NCI-H69 (cell line): ENCODE measurements around the gene S100A12.
"Not testable (repeated sequence)": the region's sequence is repeated elsewhere in the genome, so short reads cannot be mapped to it uniquely, and the experiment has no call there.

Experiments
- DNase-seq: peaks from one replicate; lab custom pipeline; 2025; lab: John Stamatoyannopoulos, UW

S100A12 gene

DNA sequence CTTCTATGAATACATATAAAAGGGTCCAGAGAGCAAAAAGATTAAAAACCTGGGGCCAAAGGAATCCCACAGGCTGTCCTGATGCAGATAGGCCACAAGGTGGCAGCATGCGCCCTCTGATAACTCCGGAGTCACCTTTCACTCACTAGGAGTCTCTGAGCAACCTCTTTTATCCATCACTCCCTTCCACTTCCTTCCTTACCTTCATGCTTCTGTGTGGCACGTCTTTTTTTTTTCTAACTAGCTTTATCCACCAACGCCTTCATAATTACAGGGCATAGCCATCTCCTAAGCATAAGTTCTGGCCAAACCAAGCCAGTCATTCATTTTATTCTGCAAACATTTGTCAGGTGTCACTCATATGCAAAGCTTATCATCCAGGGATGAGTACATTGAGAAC, 22.9 kb downstream of the S100A12 start:
- DNase-seq = peak; percentile 85

DNA sequence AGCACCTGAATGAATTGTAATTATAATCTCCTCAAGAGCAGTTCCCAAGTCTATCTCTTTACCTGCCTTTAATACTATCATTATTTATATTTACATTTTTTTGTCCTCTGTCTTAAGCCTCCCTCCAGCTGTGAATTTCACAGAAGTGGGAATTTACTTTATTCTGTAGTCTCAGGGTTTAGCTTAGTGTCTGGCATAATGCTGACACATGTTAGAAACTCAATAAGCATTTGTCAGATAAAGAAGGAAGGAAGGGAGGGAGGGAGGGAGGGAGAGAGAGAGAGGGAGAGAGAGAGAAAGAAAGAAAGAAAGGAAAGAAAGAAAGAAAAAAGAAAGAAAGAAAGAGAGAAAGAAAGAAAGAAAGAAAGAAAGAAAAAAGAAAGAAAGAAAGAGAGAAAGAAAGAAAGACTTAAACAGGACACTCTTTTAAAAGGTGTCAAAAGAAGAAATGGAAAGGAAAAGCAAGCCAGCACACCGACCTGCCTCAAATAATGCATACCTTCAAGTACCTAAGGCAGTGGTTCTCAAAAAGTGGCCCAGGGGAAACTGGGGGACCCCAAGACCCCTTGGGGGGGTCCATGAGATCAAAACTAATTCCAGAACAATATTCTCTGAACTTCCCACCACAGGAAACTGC, 25.0 kb downstream of the S100A12 start:
- DNase-seq = no peak

DNA sequence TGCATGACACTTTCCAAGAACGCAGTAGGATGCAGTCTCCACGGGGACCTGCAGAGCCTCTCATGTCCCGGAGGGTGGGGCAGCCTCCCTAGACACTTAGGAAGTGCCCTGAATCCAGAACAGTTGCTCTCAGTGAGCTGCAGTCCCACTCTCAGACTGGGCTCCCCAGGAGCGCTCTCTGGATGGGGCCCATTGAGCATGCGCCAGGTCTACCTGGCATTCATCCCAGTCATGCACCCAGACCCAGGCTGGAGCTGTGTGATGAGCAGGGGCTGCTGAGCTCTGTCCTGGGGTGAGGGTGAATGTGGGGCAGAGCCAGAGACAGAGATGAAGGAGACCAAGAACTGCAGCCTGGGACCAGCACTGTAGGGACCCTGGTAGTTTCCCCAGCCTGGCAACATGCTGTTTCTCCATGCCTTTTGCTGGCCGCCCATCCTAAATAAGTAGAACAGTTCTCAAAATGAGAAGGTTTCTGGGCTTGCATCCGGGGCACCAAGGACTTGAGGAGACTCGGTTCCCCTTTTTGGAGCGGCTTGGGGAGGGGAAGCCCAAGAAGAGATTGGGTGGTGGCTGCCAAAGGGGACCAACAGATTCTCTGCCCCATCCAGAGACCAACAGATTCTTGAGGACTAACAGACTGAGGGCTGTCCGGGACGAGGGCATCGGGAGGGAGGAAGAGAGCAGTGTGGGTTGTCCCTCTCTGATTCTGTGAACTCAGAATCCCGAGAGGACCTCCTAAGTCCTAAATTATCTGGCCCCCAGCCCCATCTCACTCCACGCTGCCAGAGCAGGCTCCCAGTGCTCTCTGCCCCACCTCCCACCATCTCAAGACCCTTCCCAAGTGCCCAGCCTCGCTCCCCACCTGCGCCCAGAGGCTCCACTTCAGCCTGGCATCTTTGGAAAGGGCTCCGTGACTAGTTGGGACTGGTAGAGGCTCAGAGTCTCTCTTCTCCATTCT, 25.8 kb downstream of the S100A12 start:
- peak; percentile 44 for DNase-seq

DNA sequence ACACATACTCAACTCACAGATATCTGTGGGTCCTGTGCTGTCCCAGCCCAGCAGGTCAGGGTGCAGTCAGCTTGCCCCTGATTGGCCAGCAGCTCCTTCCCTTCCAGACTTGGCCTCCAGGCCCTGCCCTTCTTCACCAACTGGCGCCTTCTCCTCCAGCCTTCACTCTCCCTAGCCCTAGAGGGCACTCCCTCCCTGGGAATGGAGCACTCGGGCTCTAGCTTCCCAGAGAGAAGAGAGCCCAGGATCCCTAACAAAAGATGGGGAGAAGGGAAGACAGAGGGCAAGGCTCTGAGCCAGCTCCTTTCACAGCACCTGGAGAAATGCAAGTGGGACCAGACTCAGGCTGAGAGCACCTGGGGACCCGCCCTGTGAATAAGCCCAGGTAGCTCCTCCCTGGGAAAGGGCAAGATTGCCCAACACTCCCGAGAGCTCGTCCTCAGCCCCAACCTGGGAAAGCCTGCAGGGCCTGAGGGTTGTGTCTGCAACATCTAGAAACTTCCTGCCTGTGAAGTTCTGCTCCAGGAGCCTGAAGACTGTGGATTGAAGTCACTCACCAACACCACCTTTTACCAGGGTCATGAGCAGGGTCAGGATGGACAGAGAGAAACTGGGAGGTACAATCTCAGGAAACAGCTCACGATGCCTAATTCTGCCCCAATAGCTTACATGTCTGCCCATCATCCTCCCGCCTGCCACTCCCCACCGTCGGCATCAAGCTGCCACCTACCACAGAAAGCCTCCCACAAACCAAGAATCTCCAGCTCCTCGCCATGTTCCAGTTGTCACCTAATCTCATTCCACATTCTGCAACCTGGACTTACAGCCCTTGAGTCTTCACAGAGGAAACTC, 26.7 kb downstream of the S100A12 start, which contains the start of gene PGLYRP4:
TSS of gene PGLYRP4 (minus strand) at position 331 of the 852 bp plus-strand sequence. CDS start 909 bp downstream, outside the sequence.
- peak; percentile 25 for DNase-seq

DNA sequence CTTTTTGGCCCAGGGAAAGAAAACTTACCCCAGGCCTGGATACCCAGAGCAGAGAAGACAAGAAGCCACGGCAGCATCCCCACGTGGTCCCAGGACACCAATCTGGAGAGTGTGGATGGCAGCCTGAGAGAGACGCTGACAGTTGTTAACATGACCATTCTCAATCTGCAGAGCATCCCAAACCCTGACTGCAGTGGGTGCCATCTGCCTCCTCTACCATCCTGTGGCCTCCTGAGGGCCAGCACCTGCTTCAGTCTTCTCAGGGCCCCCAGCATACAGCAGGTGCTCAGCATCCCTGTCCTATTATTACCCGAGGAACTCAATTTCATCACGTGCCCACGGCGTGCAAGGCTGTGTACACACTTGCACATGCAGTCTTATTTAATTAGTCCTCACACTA, 27.6 kb downstream of the S100A12 start:
- peak; percentile 51 for DNase-seq

DNA sequence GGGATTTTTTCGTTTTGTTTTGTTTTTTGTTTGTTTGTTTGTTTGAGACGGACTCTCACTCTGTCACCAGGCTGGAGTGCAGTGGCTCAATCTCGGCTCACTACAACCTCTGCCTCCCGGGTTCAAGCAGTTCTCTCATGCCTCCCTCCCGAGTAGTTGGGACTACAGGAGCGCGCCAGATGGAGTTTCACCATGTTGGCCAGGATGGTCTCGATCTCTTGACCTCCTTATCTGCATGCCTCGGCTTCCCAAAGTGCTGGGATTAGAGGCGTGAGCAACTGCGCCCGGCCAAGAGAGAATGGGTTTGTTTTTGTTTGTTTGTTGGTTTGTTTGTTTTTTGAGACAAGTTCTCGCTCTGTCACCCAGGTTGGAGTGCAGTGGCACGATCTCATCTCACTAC, 28.4 kb downstream of the S100A12 start:
- not testable (repeated sequence) for DNase-seq

DNA sequence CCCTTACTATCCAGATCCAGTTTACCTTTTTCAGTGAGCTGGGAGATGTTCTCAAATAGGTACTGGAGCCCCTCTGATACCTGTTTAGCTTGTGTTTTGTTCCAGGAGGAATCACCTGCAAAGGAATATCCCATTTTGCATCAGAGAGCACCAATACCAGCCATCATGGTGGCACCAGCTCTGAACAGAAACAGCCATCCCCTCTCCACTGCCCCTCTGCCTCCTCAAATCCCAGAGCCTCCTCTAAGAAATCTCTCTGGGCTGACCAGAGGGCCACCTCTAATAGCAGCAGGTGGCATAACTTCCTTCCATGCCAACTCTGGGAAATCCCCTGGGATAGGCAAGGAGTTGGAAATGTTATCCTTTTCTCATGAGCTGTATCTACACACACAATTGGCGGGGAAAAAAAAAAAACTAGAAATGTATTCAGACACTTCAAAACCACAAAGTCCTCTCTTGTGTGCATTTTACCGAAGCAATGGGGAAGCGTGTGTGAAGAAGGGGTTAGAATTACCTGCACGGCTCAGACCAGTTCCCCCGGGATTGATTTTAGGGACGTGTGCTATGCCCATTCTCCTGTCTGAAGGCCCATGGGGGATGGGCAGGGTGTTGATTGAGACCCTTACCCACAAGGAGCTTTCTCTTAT, 29.2 kb downstream of the S100A12 start:
- no peak for DNase-seq

DNA sequence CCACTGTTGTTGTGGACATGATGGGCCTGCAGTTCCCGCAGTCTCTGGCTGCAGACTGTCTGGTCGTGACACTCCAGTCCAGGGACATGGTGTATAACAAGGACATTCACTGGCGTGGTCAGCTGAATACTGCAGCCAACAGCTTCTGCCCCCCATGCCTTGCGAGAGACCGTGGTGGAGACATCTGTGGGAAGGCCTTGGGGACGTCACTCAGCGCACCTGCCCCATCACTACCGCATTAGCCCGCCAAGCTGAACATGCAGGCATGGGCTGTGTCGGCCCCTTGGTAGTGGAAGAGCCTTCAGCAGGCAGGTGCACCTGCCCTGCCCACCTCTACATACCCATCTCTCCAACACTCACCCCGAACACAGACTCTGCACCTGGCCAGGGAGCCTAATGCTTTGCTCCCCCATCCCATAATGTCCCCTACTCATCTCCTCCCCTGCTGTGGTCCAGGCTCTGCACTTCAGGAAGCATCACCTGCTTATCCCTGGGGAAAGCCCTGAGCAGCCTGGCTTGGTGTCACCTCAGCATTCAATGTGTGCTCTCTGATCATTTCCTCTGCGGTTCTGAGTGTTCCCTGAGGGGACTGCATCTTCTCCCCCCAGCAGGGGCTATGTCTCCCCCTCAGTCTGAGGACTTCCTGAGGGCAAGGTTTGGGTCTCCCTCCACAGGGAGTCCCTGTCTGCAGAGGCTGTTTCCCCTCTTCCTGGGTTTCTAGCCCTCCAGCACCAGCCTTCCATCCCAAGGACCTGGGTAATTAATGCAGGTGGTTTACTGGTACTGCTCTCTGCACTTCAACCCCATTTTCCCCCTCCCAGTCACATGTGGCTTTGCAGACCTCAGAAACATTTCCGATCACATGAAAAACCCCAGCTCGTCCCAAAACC, 30.0 kb downstream of the S100A12 start:
- peak; percentile 32 for DNase-seq

DNA sequence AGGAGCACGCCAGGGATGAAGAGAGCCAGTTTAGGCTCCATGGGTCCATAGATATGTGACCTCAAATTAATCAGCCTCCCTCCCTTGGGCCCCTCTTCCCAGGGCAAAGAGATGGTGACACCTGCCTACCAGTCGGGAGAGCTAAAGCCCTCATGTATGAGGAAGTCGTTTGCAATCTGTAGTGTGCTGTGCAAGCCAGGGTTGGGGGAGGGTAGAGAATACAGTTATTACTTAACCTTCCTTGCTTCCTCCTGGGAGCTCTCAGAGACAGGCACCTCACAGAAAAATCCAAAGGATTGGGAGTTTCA, 30.7 kb downstream of the S100A12 start:
- DNase-seq = peak; percentile 18

DNA sequence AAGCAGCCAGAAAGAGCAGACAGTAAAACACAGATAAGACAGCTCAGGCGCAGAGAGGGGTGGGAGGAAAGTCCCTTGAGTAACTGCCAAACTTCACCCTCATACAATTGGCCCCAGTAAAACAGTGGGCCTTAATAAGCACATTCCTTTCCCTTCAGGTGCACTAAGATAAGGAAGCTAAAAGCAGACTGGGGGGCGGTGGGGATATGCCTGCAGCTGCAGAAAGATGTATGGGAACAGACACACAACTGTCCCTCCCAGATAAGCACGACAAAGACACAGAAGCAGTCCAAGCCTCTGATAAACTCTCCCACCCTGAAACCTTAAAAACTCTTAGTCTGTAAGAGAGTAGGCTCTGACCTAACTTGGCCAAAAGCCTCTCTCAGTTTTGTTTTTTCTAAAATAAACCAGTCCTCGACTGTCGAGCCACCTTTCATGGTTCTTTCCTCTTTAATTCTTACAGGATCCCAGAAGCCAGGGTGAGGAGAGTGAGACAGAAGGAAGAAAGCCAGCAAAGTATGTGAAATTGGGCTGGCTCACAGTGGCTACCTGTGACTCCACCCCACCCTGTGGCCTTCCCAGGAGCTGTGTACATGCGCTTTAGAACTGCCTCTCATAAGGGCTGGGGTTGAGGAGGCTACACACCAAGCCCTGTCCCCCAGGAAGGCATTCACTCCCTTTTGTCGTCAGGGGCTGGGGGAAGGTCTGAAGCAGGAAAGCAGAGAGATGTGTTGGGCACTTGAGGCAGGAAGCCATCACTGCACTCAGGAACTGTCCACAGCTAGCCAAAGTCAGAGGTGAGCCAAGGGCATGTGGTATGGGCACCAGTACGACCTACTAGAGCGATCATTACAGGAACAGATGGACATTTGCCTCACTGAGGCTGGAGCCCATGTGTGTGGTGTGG, 31.4 kb downstream of the S100A12 start:
- DNase-seq = no peak

DNA sequence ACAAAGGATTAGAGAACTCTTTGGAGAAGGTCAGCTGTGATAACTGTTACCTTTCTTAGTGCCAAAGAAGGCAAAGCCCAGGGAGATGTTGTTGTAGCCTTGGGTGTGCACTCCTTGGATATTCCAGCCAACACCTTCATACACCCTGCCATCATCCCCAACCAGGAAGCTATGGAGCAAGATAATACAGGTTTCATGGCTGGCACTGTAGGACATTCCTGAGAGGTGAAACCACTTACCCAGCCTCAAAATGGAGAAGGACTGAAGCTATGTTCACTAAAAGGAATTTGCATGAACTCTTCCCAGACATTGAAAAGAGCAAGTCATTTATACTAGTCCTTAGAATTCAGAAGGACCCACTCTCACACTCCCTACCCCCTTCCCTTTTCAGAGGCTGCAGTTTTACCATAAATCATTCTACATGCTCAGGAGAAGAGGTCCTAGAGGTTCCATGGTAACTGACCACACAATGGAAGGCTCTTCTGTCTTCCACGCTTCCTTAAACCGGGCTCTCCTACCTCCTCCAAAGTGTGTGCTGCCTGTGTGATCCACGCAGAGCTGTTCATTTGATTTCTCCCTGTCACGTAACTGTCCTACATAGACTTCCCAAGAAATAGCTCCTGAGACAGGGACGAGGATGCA, 32.3 kb downstream of the S100A12 start:
- DNase-seq = no peak

DNA sequence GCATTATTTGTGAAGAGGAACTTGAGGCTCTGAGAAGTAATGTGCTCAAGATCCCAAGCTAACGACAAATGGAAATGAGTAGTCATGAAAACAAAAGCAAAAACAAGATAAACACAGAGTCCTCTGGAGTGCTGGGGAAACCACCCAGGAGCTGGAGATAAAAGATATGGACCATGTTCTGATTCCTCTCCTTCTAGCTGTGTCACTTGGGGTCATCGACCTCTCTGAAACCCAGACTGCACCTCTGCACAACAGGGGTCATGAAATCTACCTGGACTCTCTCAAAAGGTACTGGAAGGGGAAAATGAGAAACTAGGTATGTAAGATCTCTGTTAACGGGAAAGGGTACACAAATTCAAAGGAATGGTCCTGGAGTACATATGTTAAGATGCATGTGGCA, 33.2 kb downstream of the S100A12 start:
- DNase-seq = no peak

DNA sequence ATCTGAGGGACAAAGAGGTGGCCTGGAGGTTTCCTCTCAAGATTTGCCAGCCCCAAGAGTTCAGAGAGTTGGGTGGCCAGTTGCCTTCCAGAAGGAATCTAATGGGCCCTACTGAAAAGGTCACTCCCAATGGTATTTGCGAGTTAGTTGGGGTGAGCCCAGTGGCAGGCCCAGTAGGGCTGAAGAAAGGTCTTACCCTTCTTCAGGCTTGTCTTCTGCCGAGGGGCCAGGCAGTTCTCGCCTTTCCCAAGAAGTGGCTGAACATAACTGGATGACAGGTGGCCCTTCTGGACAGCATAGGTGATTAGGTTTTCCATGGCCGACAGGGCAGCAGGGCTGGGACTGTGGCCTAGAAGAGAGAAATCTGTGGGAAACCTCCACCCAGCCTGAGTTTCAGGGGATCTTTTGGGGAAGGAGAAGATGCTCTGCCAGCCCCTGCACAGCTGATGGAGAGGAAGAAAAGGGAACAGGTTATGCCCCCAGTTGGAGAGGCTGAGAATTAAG, 33.9 kb downstream of the S100A12 start:
- DNase-seq = no peak

DNA sequence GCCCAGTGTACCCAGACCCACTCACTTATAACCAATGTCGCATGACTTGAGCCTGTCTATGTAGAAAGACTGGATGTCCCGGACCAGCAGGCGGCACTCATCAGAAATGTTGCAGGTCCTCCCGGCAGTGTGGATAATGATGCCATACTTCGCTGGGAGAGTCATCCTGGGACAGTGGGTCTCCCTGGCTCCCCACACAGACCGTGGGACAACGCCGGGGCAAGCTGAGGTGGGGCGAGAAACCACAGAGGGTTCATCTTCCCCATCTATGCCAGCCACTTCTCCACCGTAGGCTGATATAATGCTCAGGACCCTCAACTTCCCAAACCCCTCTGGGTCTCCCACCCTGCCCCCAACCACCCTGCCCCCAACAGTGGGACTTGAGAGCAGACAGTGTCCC, 35.1 kb downstream of the S100A12 start:
- DNase-seq = no peak

DNA sequence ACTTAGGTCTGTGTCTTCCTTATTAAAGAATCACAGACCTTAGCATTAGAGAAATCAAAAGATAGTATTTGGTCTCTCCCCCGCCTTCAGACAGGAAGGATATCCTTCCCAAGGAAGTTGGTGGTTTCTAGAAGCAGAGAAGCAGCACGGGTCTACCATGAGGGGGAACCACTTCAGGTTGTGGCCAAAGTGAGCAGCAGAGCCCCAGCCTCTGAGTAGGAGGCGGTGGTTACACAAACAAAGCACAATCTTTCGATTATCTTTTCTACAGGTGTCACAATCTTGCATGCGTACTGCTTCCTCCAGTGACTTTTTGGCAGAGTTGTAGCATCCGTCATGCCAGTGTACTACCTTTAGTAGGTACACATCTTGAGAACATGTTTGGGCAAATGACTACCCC, 35.6 kb downstream of the S100A12 start:
- no peak for DNase-seq

DNA sequence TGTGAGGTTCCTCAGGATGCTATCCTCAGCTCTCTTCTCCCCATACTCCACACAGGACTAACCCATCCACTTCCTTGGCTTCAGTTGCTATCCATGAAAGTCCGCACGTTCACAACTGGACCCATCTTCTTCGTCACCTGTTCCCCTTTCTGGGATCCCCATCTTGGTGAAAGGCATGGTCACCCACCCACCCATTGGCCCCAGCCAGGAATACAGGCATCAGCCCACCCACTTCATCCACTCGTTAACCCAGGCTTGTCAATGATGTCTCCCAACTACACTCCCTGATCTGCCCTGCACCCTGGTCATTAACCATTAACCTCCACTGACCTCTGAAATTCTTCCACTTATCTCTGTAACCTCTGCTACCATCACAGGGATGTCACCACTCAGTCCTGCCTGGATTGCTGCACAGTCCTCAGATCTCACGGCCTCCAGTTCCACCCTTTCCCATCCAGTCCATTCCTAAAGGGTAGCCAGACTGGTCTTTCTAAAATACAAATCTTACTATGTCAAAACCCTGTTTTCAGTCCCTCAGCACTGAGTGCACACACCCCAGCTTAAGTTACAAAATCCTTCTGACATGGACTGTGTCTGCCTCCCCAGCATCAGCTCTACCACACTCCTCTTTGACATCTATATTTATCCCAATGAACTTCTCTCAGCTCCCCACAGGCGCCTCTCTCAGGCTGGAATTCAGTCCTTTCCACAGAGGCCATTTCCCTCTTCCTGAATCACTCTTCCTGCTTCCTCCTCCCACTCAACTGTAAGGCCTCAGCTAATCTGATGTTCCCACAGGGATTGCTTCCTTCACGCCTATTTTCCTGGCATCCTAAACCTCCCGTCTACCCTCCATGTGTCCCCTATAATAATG, 37.2 kb downstream of the S100A12 start:
- no peak for DNase-seq

DNA sequence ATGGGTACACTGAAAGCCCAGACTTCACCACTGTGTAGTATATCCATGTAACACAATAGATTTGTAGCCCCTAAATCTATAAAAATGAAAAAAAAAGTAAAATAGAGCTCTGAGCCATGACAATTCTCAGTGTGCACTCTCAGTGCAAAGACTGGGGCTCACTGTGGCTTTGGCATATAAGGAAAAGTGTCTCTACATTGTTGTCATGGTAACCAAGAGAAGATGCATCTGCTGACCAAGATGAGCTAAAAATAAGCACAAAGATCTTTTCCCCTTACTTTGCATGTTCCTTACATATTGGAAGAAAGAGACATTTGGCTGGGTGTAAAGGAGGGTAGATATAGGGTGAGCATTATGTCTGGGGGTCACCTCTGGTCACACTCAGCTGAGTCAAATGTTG, 38.8 kb downstream of the S100A12 start:
- no peak for DNase-seq

DNA sequence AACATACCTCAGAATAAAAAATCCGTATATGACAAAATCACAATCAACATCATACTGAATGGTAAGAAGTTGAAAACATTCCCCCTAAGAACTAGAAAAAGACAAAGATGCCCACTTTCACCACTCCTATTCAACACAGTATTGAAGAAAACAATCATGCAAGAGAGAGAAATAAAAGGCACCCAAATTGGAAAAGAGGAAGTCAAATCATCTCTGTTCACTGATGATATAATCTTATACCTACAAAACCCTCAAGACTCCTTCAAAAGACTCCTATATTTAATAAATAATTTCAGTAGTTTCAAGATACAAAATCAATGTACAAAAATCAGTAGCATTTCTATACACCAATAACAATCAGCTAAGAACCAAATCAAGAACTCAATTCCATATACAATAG, 41.5 kb downstream of the S100A12 start:
- no peak for DNase-seq
